GM19463 (cell line): ENCODE measurements around the gene CPN2.

Experiments used
- ATAC-seq: cut with Tn5 transposase; IDR thresholded peaks from one replicate; pipeline ENCODE4 v1.9.1; 2021; ENCODE audit warnings: mild to moderate bottlenecking, moderate library complexity; ENCODE audit not compliant: unreplicated experiment

CPN2 gene

DNA sequence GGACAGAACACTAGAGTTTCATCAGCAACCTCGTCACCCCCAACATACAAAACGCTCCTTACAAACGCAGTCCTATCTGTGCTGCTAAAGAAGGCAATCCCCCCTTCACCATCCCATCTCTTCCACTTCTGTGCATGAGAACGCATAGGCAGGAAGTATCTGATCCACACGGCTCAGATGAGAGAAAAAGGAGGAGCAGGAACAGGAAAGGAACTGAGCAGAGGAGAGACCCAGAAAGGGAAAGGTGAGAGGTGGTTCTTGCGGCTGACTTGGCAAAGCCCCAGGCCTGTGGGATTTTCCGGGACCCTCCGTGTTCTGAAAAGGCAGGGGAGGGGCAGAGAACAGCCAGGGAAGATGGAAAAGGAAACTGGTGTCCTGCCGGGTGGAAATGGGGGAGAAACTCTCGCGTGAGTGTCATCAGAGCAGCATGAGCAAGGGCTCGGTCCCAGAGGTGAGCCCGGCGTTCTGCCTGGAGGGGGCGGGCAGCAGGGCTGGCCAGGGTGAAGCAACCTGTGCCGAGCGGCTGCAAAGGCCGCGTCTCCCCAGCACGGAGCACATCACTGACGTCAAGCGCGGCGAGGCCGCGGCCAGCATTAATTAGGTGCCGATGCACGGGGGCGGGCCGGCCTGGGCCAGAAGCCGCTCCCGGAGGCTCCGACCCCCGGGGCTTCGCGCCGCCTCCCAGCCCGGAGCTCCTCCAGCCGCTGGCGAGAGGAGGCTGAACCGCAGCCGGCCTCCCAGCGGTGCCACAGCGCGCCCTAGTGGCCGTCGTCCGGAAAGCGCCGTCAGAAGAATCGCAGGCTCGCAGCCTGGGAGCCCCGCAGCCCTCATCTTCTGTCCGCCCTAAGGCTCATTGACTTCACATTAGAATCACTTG, 35.8 kb downstream of the CPN2 start:
- ATAC-seq = peak; percentile 82

DNA sequence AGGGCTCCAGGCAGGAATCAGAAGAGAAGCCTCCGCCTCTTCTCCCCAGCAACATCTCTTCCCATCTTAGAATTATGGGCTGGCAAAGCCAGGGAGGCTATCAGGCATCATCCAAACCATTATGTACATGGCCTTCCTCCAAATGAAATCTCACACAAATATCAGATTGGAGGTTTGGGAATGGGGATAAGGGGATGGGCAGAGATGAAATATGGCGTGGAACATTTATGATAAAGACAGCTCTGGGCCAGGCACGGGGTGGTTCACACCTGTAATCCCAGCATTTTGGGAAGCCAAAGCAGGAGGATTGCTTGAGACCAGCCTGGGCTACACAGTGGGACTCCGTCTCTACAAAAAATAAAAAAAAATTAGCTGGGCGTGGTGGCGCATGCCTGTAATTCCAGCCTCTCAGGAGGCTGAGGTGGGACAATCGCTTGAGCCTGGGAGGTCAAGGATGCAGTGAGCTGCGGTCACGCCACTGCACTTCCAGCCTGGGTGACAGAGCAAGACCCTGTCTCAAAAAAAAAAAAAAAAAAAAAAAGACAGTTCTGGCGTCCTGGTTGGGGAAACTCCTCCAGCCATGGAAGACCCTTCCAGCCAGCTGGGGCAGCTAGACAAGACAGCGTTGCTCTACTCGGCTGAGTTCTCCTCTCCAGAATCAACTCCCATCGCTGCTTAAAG, 36.6 kb downstream of the CPN2 start:
- no peak for ATAC-seq

DNA sequence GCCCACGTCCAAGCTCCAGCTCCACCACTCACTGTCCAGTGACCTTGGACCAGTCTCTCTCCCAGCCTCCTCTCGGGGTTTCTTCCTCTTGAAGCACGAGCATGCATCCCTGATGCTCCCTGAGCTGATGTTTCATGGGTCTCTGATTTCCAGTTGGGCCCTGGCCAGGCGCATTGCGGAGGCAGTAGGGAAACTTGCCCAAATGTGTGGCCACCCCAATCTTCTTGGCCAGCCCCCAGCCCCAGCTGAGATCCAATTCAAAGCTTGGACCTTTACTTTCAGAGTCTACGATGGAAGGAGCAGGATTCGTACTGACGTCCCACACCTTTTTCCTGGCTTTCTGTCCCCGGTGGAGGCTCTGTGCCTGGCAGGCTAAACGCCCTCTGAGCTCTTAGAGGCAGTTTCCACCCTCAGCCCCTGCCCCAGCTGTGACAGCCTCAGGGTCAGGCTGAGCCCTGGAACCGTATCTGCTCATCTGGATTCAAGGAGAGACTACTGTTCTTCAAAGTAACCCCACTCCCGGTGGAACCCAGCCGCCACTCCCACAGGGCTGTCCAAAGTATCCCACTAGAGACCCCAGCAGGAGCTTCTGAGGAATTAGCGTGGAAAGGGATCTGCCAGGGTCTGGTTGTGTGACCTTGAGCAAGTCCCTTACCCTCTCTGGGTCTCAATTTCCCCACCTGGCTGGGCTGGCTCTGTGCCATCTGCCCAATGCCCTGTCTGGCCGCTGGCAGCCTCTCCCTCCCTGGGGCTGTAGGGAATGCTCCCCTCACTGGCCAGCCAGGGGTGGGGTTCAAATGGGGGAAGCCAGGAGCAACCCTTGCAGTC, 37.4 kb downstream of the CPN2 start:
- no peak for ATAC-seq

DNA sequence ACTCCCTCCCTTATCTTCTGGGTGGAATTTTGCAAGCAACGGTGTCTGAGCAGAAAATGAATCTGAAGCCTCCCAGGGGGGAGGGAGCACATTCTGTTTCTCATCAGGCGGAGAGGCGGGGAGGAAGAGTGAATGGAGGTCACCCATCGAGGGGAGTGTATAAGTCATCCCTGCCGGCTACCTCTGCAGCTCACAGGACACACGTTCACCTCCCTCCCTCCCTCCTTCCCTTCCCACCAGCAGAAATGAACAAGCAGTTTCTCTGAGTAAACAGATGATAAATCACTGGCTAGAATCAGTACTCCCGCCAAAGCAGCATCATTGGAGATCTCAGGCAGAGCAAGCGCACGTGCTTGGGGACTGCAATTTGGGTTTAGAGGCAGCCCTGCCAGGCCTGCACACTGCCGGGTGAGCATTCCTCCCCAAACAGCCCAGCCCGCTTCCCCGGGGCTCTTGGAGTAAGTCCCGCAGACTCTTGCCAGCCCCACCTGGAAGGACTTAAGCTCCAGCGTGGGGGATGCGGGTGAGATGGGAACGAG, 38.3 kb downstream of the CPN2 start:
- no peak for ATAC-seq

DNA sequence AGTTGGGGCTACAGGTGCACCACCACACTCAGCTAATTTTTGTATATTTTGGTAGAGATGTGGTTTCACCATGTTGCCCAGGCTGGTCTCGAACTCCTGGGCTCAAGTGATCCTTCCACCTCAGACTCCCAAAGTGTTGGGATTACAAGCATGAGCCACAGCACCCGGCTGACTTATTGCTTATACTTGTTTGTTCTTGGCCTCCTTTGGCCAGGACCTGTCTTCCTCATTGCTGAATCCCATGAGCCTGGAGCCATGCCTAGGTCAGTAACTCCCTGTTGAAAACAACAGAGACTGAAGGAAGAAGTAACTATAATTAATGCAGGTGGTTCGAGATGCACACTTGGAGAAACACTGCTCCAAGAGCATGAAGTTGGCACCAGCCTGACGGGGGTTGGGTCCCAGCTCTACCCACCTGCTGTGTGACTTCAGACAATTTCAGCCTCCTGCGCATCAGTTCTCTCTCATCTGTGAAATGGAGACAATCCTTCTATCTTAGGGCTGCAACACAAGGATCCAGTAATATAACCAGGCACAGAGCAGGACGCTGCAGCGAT, 38.9 kb downstream of the CPN2 start:
- ATAC-seq = no peak

DNA sequence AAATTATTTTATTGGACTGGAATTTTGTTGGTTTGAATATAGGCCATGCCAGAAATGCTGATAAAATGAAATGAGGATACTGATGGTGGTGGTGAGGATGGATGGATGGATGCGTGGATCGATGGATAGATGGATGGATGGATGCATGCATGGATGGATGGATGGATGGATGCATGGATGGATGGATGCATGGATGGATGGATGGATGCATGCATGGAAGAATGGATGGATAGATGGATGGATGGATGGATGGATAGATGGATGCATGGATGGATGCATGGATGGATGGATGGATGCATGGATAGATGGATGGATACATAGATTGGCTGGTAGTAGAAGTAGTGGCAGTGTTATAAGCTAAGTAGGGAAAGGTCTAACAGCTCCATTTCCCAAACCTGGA, 40.1 kb downstream of the CPN2 start:
- no peak for ATAC-seq

DNA sequence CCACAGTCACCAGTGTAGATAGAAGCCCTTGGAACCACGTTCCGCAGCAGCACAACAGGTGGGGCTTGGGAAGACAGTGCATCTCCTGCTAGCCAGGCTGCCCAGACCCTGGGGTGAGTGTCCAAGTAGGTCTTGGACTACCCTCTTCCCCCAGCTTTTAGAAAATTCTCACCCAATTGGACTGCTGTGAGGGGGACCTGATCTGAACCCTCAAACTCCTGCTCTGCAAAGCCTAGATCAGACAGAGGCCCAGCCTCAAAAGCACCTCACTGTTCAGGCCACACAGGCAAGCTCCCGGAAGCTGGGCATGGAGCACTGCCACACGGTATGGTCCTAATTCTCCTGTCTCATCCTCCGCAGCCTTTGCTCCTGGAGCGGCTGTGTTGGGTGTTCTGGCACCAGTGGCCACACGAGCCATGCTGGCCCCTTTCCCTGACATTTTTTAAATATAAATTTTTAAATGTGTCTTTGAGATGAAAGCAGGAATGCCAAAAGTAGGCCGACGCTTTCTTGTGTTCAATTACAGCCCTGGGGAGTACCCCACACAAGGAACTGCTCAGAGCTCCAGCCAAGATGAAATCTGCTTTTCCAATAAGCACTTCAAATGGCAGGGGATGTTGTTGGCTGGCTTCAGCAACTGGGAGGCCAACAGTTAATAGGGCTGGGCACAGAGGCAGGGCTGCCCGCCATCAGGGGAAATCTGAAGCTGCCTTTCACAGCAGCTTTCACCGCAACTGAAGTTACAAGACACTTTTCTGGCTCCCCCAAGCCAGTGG, 40.9 kb downstream of the CPN2 start:
- ATAC-seq = no peak

DNA sequence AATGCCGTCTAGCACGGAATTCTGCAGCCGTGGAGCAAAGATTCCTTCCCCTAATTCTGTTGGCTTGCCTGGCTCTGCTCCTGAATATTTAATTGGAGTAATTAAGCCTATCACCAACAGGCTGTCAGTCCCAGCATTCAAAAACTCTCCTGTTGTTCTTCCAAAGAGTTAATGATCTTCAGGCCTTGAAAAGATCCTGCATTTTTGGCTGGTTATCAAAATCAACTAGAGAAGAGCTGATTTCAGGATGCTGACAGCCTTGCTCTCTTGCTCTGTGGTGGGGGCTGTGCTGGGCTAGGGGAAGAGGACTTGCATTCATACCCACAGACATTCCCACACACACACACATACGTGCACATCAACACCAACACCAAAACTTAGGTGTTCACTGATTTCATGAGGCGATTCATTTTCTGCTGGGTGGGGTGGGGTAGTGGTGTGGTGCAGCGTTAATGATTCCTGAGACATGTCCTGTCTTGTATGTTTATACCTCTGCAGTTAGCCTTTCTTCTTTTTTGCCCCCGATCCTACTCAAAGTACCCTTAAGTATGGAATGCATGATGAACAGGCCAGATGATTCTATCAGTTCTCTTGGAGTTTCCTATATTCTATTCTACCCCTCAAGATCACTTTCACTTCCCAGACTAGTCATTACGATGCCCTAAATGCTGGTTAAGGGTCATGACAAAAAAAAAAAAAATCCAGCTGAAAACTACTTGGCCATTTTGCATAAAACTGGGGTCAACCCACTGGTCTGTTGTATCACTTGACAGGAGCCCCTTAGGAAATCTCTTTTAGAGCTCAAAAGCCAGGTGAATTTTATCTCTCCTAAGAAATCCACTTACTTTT, 42.3 kb downstream of the CPN2 start:
- ATAC-seq = no peak

DNA sequence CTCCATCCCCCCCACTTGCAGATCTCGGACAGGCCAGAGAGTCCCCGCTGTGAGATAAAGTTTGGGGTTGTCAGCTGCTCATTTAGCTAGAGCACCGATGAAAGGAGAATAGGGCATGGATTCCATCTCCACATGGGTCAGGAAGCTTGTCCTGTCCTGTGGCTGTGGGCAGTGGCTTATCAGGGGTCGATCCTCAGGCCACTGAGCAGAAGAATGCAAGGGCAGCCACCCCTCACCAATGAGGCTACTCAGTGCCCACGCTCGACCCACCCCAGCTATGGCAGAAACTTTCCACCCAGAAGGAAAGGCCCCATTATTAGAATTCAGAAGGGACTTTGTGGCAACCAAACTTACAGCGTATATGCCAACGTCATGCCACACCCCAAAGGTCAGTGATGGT, 43.3 kb downstream of the CPN2 start:
- ATAC-seq = no peak

DNA sequence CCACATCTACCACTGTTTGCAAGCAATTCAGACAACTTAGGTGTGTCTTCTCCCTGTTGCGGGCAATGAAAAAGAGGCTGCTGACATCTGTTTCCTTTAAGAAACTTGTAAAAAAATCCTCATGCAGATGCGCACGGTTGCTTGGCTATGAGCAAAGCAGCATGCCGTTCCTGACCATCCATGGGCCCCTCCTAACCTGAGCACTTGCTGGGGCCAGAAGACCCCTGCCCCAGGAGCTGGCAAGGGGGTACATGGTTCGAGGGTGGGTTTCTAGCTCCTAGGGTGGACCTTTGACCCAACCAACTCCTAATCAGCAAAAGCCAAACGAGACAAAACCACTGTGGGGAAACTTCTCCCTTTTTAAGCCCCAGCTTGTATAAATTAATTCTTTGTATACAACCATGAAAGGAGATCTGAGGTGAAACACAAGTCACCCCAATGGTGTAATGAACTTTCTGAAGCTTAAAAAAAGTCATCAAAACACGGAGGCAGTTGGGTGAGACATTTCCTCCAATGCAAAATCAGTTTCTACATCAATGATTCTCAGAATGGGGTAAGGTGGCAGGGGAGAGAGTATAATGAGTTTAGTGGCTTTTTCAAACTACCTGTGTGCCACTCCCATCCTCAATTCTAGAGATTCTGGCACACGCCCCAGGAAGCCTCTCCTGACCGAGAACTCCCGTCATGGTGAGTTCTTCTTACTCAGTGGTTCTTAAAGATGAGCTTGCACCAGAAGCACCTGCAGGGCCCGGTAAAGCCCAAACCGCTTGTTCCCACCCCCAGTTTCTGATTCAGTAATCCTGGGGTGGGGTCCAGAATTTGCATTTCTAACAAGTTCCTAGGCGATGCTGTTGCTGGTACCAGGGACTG, 44.1 kb downstream of the CPN2 start:
- peak; percentile 41 for ATAC-seq

DNA sequence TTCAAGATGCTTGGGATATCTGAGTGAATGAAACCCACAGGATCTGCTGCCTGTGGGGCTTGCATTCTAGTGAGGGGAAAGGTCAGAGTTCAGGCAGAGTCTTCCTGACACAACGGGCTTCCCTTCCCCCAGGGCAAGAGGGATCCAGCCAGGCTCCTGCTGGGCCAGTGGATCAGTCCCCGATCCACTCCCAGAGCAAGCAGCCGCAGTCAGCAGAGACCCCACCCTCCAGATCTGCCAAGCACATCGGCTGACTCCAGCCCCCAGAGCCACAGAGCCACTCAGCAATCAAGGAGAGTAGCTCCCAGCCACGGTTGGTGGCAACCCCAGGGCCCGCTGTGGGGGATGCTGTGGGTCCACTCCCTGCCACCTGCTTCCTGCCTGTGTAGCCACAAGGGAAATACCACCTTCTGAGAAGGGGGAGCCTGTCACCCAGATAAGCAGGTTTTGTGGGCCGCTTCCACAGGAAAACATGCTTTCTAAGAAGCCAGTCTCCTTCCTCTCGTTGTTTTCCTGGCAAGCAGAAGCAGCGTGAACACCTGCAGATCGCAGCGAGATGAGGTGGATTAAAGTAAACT, 44.9 kb downstream of the CPN2 start:
- peak; percentile 46 for ATAC-seq

DNA sequence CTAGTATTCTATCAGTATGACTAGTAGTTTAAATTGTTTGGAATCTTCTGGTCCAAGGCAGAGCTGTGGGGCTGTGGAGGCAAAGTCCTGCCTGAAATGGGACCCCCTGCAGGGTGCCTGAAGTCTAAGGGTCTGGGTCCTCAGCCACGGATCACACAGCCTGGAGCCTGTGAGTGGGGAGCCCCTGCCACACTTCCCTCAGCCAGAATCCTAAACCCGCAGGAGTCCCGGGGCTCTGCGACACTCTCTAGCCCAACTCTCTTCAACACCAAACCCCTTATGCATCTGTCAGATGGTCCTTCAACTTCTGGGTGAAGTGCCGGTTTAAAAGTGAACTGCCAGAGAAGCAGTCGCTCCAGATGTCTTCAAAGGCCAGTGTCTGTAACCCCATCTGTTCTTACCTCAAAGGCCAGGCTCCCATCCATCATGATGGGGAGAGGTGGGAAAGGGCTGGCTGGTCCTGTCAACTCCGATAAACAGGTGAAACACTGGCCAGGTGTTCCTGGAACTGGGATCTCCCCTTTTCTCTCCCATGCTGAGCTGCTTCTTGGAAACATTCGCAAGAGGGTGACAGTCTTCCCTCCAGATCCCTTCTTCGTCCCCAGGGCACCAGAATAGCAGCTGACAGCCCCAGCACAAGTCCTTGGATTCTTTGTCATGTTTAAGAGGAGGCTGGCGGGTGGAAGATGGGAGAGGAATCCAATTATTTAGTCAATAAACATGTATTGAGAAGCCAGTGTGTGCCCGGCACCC, 45.6 kb downstream of the CPN2 start:
- ATAC-seq = no peak

DNA sequence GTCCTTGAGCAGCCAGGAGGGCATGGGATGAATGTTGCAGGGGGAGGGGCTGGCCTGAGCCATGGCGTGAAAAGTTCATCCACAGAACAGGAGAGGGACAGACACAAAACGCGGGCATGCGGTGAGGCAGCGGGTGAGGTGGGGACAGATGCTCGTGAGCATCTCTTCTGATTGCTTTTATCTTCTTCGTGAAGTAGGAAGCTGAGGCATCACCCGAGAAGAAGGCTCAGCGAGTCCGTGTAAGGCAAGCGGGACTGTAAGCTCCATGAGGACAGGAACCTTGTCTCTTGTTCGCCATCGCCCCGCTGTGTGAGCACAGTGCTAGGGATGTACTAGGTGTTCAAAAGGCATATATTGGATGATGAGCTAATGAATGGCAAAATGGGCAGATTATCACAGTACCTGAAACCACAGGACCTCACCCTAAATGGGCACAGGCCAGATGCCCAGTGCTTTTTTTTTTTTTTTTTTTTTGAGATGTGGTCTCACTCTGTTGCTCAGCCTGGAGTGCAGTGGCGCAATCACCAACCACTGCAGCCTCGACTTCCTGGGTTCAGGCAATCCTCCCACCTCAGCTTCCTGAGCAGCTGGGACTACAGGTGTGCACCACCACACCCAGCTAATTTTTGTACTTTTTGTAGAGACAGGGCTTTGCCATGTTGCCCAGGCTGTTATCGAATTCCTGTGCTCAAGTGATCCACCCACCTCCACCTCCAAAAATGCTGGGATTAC, 46.8 kb downstream of the CPN2 start:
- ATAC-seq = no peak

DNA sequence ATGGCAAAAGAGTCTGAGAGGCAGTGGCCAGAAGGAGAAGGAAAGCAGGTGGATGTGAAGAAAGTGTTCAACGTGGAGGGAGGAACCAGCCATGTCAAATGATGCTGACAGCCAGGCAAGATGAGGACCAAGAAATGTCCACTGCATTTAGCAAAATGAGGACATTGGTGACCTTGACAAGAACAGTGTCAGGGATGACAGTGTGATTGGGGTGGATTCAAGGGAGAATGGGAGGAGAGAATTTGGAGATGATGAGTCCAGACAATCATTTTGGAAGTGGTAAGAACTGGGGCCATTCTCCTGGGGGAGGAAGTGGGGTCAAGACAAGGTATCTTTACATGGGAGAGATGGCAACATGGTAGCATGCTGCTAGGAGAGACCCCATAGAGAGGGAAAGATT, 47.4 kb downstream of the CPN2 start:
- ATAC-seq = no peak

DNA sequence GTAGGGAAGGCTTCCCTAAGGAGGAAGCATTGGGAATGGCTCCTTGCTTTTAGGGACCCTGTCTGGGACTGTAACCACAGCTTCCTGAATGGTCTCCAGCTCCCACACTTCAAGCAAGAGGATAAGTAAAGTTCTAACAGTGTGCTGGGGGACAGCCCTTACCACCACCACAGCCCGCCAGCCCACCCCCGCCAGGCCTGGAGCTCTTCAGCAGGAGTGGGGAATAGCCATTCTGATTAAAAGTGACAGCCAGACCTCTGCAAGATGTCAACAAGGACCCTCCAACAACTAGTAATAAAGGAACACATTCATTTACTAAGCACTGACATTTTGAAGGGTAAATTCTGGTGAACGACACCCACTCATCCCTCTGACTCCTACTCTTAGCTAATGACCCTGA, 49.4 kb downstream of the CPN2 start:
- ATAC-seq = no peak

DNA sequence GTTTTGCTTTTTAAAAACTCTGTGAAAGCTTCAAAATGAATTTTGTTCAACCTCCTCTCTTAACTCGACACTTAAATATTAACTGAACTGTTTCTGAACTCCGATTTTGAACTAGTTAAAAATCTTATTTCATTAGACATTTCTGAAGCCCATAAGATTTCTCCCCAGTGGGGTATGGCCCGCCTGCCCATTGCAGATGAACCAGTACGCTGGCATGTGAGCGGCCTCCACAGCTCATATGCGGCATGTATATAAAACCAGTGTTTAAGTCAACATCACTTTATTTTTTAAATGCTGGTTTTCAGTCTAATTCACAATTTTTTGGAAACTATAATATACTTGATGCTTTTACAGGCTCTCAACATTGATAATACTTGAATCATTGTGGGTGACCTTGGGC, 50.2 kb downstream of the CPN2 start:
- ATAC-seq = no peak

DNA sequence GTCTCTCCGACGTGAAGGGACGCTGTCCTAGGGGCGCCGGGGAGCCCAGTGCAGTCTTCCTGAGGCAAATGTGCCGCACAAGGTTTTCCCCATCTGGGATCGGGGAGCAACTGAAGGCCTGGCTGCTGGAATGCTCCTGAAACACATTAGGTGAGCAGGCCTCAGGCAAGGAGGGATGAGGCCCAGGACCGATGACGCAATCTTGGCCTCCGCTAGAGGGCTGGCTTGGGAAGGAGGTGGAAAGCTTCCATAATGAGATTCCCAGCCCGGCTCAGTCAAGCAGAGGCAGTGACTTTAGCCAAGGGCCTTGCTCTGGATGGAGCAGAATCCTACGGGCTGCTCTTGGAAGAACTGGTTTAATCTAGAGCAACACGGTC, 50.8 kb downstream of the CPN2 start:
- ATAC-seq = no peak
